H1 (cell line): ENCODE data around the gene RAD54L.

ENCODE experiments used
- EP300 ChIP-seq, 2 experiments: IDR thresholded peaks; 1 replicate in 1 of 2; 2 replicates in 1 of 2; pipeline ENCODE4 v1.6.1; 2011 to 2012; ENCODE audit warnings: low read depth in 2 of 2, low read length in 2 of 2, mild to moderate bottlenecking in 2 of 2, borderline replicate concordance in 1 of 2, inconsistent platforms in 1 of 2, moderate library complexity in 1 of 2
- EZH2 ChIP-seq: fragments of 200-600 bp; sonication (generic); IDR thresholded peaks from 2 replicates; pipeline ENCODE4 v1.7.1; 2012; ENCODE audit warnings: low read depth, mild to moderate bottlenecking, moderate library complexity, low read length, inconsistent platforms; ENCODE audit not compliant: severe bottlenecking
- JUND ChIP-seq: IDR thresholded peaks from 2 replicates; pipeline ENCODE4 v1.6.1; 2011; ENCODE audit warnings: mild to moderate bottlenecking, improper control_type of control experiment, low read length
- MAFK ChIP-seq: IDR thresholded peaks from 2 replicates; pipeline ENCODE4 v1.6.1; 2012; ENCODE audit warnings: low read depth, mild to moderate bottlenecking, improper control_type of control experiment, low read length
- MAX ChIP-seq: IDR thresholded peaks from 2 replicates; pipeline ENCODE4 v1.6.1; 2012; ENCODE audit warnings: inconsistent platforms
- POLR2A ChIP-seq, 2 experiments: IDR thresholded peaks; 1 replicate in 1 of 2; 2 replicates in 1 of 2; pipeline ENCODE4 v1.6.1; 2011; ENCODE audit warnings: low read depth in 2 of 2, low read length in 2 of 2, mild to moderate bottlenecking in 2 of 2; ENCODE audit errors: control extremely low read depth in 1 of 2
- RFX5 ChIP-seq: IDR thresholded peaks from 2 replicates; pipeline ENCODE4 v1.6.1; 2011; ENCODE audit warnings: low read depth, low read length, improper control_type of control experiment, borderline replicate concordance
- SIRT6 ChIP-seq: IDR thresholded peaks from one replicate; pipeline ENCODE4 v1.7.1; 2012; ENCODE audit warnings: low read length, inconsistent platforms
- SP1 ChIP-seq: IDR thresholded peaks from 2 replicates; pipeline ENCODE4 v1.6.1; 2011; ENCODE audit warnings: low read depth, low read length
- TF ChIP-seq, protein P1 (sequence below), 3 experiments: IDR thresholded peaks; 1 replicate in 2 of 3; 2 replicates in 1 of 3; pipeline versions ENCODE4 v1.5.1 to v1.6.1; 2011; ENCODE audit warnings: low read length in 3 of 3, mild to moderate bottlenecking in 3 of 3, inconsistent platforms in 2 of 3, low read depth in 1 of 3, moderate library complexity in 1 of 3; ENCODE audit not compliant: insufficient read depth in 1 of 3; ENCODE audit errors: control extremely low read depth in 1 of 3

DNA sequence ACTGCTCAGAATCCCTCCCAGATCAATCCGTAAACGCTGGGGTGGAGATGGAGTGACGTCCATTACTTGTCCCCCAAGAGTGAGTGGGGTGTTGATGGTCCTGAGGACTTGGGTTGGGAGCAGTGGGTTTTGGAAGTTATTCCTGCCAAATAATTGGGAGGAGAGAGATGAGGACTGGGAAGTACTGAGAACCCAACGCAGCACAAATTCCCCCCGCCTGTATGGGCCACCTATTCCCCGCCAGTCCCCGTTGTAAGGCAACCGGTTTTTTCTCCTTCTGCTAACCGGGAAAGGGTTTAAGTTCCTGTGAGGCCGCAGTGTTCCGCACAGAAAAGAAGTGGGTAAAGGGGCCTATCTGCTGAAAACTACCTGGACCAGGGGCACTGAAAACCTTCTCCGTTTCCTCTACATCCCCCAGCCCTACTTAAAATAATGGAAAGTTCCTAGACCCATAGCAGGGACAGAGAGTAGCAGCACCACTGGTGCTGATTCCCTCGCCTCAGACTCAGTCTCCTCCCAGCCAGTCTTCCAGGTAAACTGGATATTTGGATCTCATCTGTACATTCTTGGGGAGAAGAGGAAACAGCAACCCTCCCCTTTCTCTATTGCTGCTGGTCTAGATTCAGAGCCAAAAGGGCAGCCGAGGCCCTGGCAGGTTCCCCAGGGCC lies 43.7 kb upstream of the RAD54L start:
- TF ChIP-seq, protein P1, sequence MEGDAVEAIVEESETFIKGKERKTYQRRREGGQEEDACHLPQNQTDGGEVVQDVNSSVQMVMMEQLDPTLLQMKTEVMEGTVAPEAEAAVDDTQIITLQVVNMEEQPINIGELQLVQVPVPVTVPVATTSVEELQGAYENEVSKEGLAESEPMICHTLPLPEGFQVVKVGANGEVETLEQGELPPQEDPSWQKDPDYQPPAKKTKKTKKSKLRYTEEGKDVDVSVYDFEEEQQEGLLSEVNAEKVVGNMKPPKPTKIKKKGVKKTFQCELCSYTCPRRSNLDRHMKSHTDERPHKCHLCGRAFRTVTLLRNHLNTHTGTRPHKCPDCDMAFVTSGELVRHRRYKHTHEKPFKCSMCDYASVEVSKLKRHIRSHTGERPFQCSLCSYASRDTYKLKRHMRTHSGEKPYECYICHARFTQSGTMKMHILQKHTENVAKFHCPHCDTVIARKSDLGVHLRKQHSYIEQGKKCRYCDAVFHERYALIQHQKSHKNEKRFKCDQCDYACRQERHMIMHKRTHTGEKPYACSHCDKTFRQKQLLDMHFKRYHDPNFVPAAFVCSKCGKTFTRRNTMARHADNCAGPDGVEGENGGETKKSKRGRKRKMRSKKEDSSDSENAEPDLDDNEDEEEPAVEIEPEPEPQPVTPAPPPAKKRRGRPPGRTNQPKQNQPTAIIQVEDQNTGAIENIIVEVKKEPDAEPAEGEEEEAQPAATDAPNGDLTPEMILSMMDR (IDR thresholded peaks at IDR 0.05; ENCODE audit: control extremely low read depth in 1 of 3, insufficient read depth in 1 of 3, low read depth in 1 of 3, low read length in 3 of 3): no peak
- TF ChIP-seq JUND (no peak), POLR2A (IDR thresholded peaks at IDR 0.05; ENCODE audit: control extremely low read depth in 1 of 2, low read depth in 2 of 2, low read length in 2 of 2) (no peak), SP1 (no peak), SIRT6 (no peak), MAFK (no peak), EP300 (IDR thresholded peaks at IDR 0.05; ENCODE audit: borderline replicate concordance in 1 of 2, low read depth in 2 of 2, low read length in 2 of 2) (no peak), RFX5 (no peak), EZH2 (no peak), MAX (no peak)
